Fibroblast of upper back skin (primary cell): ENCODE measurements around the gene TRPM8.

ENCODE experiments used
- DNase-seq: peaks from one replicate; pipeline ENCODE4 v3.0.0-alpha.2; 2013

Gene TRPM8

GRCh38 chr2:234050455-234051135, 133.4 kb downstream of the TRPM8 start, which contains the start of gene SPP2:
SPP2 (plus strand) TSS chr2:234050702; CDS start chr2:234050787, 85 bp downstream.
- no peak for DNase-seq

GRCh38 chr2:234051374-234052070, 134.3 kb downstream of the TRPM8 start:
- no peak for DNase-seq

GRCh38 chr2:234058881-234059280, 141.7 kb downstream of the TRPM8 start:
- no peak for DNase-seq

DNA sequence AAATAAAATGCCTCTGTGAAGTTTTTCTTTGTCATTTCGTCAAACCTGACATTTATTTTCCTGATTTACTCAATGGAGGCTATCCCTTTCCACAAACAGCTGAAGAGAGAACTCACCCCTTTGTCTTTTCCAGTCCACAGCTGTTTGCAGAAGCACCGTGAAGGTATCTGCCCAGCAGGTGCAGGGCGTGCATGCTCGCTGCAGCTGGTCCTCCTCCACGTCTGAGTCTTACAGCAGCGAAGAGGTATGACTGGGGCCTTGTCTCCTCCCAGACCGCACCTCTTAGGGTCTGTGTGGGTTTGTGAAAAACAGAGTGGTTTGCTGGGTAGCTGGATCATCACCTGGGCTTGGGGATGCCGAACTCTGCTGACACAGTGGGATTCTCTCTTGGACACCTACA, 143.1 kb downstream of the TRPM8 start:
- DNase-seq: no peak

DNA sequence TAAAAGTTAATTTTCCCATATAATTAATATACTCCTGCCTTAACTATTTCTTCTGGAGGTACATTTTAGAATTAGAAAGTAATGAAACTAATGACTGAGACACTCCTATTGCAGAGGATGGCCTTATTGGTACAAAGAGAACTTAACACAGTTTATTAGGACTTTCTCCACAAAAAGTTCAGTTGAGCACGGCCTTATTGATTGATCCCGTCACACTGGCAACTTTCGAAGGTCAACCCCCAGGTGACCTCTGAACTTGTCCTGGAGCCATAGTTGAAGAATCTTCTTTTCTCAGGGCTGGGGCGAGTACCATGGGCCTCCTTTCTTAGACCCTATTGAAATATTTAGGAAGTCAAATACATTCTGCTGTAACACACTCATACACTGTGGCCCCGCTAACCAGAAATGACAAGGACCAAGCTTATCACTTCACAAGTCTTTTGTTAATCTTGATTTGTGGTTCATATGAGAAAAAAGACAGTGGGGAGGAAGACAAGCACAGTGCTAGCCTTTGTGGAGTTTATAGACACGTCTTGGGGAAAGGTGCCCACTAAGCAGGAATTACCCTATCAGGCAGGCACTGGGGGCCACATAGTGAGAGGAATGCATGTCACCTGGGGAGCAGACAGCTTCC, 144.6 kb downstream of the TRPM8 start:
- no peak for DNase-seq

- no peak for DNase-seq
Observed at GRCh38 chr2:234066587-234066986, 149.4 kb downstream of the TRPM8 start.
